Gastrocnemius medialis (tissue), 4 donors: ENCODE results near the gene PCMT1.

ENCODE experiments used
- CTCF ChIP-seq, 5 experiments: fragments of 450-650 bp in 3 of 5; fragments of 200-600 bp in 2 of 5; sonication (generic) in 2 of 5; IDR thresholded peaks in 4 of 5; conservative IDR thresholded peaks in 1 of 5; 1 replicate in 4 of 5; 2 replicates in 1 of 5; pipeline ENCODE4 v1.5.1; 2016 to 2019; ENCODE audit warnings: antibody characterized with exemption in 5 of 5, mild to moderate bottlenecking in 3 of 5, moderate library complexity in 3 of 5
- POLR2A ChIP-seq, 2 donors: fragments of 450-650 bp; IDR thresholded peaks; one replicate each; pipeline ENCODE4 v1.6.1; 2017; ENCODE audit warnings: antibody characterized with exemption in 2 of 2, mild to moderate bottlenecking in 2 of 2, moderate library complexity in 2 of 2

- TF ChIP-seq CTCF (IDR thresholded peaks at IDR 0.05 in 4 of 5, conservative IDR thresholded peaks at IDR 0.05 in 1 of 5) (peak; percentile 38 to 78 (median 68)), POLR2A (IDR thresholded peaks at IDR 0.05) (no peak)
Measured at GRCh38 chr6:149840345-149841075, 91.0 kb downstream of the PCMT1 start.
